Esophagus squamous epithelium (tissue), 4 donors: Measurements from ENCODE around the gene GSTO2.

Source experiments
- POLR2A ChIP-seq, 4 donors: fragments of 450-650 bp; IDR thresholded peaks; one replicate each; pipeline ENCODE4 v1.6.1; 2017; ENCODE audit warnings: antibody characterized with exemption in 4 of 4, mild to moderate bottlenecking in 4 of 4, moderate library complexity in 3 of 4
- TF ChIP-seq, protein P1 (sequence below), 6 experiments: fragments of 450-650 bp in 4 of 6; fragments of 200-600 bp in 2 of 6; sonication (generic) in 2 of 6; IDR thresholded peaks; one replicate each; pipeline ENCODE4 v1.5.1; 2016 to 2019; ENCODE audit warnings: antibody characterized with exemption in 6 of 6, mild to moderate bottlenecking in 4 of 6, moderate library complexity in 4 of 6

DNA sequence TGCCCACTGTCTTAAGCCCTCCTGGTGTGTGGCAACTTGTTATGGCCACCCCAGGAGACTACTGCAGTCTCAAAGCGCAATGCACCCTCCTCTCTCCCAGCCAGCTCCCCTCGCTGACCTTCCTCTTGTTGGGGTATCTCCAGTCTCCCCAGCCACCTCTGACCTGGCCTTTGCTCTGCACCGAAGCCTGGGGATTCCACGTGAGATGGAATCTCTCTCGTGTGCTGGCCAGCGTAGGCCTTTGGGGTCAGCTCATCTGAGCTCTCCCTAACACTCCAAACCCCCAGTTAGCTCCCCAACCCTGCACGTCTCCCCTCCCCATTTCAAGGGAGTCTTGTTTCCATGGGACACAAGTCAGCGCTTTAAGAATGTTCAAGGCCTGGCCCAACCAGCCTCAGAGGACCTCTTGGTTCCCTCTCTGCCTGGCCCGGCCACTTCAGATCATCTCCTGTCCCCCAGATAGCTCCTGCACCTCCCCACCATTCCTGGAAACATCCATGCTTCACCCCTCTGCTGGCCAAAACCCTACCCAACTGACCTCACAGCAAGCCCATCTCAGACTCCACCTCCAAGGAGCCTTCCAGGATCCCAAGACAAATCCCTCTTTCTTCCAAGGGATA, 58.1 kb downstream of the GSTO2 start:
- TF ChIP-seq, protein P1, sequence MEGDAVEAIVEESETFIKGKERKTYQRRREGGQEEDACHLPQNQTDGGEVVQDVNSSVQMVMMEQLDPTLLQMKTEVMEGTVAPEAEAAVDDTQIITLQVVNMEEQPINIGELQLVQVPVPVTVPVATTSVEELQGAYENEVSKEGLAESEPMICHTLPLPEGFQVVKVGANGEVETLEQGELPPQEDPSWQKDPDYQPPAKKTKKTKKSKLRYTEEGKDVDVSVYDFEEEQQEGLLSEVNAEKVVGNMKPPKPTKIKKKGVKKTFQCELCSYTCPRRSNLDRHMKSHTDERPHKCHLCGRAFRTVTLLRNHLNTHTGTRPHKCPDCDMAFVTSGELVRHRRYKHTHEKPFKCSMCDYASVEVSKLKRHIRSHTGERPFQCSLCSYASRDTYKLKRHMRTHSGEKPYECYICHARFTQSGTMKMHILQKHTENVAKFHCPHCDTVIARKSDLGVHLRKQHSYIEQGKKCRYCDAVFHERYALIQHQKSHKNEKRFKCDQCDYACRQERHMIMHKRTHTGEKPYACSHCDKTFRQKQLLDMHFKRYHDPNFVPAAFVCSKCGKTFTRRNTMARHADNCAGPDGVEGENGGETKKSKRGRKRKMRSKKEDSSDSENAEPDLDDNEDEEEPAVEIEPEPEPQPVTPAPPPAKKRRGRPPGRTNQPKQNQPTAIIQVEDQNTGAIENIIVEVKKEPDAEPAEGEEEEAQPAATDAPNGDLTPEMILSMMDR (IDR thresholded peaks at IDR 0.05) = no peak
- TF ChIP-seq POLR2A (IDR thresholded peaks at IDR 0.05) = no peak
